NCI-H1694 (cell line): Measurements from ENCODE around the gene CALU.

Experiments
- DNase-seq: peaks from one replicate; lab custom pipeline; 2025; lab: John Stamatoyannopoulos, UW

CALU gene

GRCh38 chr7:128725531-128725930 lies 13.6 kb upstream of the CALU start:
- DNase-seq, result no peak

- no peak for DNase-seq
Observed at GRCh38 chr7:128726059-128726736, 13.0 kb upstream of the CALU start.

DNA sequence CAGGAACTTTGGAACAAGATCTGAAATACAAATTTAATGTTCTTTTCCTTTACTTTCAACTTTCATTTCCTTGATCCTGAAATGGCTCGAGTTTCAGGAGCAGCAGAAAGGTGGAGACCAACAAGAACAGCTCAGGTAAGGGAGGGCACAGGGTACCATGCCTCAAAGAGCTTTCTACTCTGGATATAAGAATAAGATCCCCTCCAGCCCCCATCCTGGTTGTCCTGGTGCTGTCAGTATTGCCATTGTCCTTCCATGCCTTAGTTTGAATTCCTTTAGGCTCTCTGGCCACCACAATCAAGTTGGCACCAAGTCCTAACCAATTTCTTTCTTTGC lies 12.5 kb upstream of the CALU start:
- DNase-seq, result no peak

DNA sequence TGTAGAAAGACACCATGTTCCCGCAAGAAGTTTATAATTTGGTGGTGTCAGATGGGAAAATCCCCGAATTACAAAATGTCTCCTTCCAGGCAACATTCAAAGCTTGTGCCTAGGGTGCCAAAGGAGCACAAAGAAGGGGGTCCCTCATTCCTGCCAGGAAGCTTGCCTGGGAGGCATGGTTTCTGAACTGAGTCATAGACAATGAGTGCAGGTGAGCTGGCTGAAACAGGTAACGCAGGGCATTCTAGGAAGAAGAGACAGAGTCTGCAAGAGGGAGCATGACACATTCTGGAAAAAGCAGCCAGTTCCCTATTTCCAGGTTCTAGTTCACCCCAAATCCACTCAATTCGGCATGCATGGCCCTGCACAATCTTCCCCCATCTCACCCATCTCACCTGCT lies 11.9 kb upstream of the CALU start:
- no peak for DNase-seq

GRCh38 chr7:128728598-128728997 lies 10.6 kb upstream of the CALU start:
- DNase-seq, result no peak

DNA sequence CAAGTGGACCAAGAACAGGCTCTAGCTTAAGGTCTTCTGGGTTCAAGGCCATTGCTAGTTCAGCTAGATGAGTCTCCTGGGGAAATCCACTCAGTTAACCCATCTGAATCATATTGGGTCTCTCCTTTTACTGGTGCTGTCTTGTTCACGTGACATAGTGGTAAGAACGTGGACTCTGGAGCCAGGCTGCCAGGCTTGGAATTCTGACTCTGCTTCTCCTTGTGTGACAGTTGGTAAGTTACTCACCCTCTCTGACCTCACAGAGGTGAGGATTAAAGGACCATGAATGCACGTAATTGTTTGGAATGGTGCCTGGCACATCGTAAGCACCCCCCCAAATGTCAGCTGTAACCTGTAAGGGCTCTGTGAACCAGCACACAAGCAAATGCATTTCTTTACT lies 9.7 kb upstream of the CALU start:
- no peak for DNase-seq

DNA sequence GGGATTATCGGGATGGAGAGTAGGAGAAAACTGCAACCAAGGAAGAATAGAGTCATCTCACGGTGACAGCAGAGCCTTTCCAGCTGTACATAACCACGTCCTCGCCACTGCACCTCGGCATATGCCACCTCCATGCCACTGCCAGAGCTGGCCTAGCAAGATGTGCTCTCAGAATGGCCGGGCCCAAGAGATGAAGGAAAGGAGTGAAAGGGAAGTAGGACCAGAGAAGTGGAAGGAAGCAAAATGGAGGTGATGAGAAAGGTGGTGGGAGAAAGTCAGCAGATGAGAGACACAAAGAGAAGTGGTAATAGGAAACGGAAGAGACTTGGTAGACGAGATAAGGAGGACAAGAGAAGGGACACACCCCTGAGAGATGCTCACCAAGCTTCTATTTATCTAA lies 8.0 kb upstream of the CALU start:
- DNase-seq, result no peak

- no peak for DNase-seq
Observed at GRCh38 chr7:128732521-128733277, 6.5 kb upstream of the CALU start.

- no peak for DNase-seq
Observed at GRCh38 chr7:128733278-128733645, 5.9 kb upstream of the CALU start.

DNA sequence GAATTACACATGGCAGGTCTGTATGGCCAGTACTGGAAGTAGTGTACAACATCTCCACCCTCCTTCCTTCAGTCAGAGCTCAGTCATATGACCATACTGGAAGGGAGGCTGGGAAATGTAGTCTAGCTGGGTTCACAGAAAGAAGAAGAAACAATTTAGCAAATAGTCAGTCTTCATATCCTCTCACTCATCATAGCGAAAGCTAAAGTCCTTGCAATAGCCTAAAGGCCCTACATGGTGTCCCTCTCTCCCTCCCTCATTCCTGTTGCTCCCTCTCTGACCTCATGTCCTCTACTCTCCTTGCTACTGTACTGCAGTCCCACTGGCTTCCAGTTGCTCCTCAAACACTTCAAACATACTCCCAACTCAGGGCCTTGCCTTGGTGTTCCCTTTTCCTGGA lies 4.3 kb upstream of the CALU start:
- DNase-seq, result no peak

DNA sequence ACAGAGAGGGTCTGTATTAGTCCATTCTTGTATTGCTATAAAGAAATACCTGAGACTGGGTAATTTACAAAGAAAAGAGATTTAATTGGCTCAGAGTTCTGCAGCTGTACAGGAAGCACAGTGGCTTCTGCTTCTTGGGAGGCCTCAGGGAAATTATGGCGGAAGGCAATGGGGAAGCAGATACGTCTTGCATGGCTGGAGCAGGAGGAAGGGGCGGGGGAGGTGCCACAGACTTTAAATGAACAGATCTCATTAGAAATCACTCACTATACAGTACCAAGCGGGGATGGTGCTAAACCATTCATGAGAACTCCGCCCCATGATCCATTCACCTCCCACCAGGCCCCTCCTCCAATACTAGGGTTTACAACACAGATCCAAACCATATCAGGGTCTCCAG lies 3.7 kb upstream of the CALU start:
- no peak for DNase-seq

- DNase-seq, result no peak
Observed at GRCh38 chr7:128737441-128737840, 1.7 kb upstream of the CALU start.

DNA sequence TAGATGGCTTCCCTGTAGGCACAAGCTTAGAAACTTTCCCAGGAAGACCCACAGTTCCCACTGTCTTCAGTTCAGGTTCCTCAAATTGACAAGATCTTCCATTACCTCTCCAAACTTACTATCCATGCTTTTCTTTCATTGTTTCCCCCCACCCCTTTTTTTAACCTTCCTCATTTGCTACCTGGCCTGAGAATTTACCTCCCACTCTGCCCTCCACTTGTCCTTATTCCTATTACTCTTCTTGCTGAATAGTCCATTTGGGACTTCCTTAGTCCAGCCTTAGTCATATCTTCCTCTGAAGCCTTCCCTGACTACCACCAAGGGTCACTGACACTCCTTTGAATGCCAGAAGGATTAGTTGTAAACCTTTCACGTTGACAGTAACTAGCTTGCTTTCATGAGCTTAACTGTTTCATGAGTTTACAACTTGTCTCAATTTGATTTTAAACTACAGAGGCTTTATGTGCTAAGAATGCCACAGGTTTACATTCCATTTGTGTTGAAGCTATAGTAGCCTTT lies 1.2 kb upstream of the CALU start:
- DNase-seq, result no peak

GRCh38 chr7:128738570-128739047 lies 550 bp upstream of the CALU start:
- peak; percentile 45 for DNase-seq

- no peak for DNase-seq
Observed at GRCh38 chr7:128739990-128740682, 977 bp downstream of the CALU start.

DNA sequence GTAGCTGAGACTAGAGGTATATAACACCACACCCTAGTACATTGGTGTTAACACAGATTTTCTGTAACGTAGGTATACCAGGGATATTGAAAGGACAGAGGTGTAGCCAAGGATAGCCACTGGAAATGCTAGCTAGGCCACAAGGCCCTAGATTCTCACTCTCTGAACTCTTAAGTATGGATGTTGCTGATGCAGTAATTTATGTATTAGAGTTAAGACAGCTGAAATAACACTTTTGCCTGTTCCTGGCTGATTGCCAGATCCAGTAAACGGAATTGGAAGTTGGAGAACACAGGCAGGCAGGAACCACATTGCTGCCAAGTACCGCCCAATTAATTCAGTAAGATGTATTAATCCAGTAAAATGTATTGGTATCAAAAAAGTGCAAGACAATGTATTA lies 1.8 kb downstream of the CALU start:
- no peak for DNase-seq

DNA sequence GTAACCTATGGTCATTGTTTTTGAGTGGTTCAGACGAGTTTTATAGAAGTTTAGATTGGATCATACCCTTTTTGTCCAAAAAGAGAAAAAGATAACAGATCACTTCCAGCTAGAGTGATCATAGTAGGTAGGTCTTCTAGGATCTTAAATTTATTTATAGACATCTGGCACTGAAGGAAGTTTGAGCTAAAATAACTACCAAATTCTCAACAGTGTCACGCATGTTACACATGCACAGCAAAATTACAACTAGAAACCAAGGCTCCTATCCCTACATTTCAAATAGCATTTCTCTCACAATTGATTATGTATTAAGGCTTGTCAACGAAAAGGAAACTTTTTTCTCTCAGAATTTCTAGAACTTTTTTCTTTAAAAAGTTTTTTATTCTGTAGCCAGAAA lies 2.3 kb downstream of the CALU start:
- no peak for DNase-seq

- no peak for DNase-seq
Observed at GRCh38 chr7:128742206-128742605, 3.0 kb downstream of the CALU start.

GRCh38 chr7:128743112-128743772 lies 4.1 kb downstream of the CALU start:
- no peak for DNase-seq

- no peak for DNase-seq
Observed at GRCh38 chr7:128744366-128744905, 5.3 kb downstream of the CALU start.

GRCh38 chr7:128745706-128746105 lies 6.5 kb downstream of the CALU start:
- DNase-seq, result no peak
